ENCODE measurements around the gene SIL1.
"Not testable (repeated sequence)": the region's sequence is repeated elsewhere in the genome, so short reads cannot be mapped to it uniquely, and the experiment has no call there.

SIL1 gene

GRCh38 chr5:139171779-139172404 is 26.3 kb downstream of the SIL1 start:
- no peak for DNase-seq

GRCh38 chr5:139167952-139168720 is 30.0 kb downstream of the SIL1 start:
- no peak for DNase-seq

- no peak for DNase-seq
Measured at GRCh38 chr5:139167533-139167932, 30.6 kb downstream of the SIL1 start.

- DNase-seq, result no peak
Measured at GRCh38 chr5:139167063-139167462, 31.1 kb downstream of the SIL1 start.

- not testable (repeated sequence) for DNase-seq
Measured at GRCh38 chr5:139164897-139165296, 33.3 kb downstream of the SIL1 start.

GRCh38 chr5:139164020-139164419 is 34.1 kb downstream of the SIL1 start:
- DNase-seq, result no peak

- peak; percentile 19 for DNase-seq
Measured at GRCh38 chr5:139162448-139162847, 35.7 kb downstream of the SIL1 start.

GRCh38 chr5:139158791-139159190 is 39.4 kb downstream of the SIL1 start:
- no peak for DNase-seq

GRCh38 chr5:139157556-139157955 is 40.6 kb downstream of the SIL1 start:
- no peak for DNase-seq

- no peak for DNase-seq
Measured at GRCh38 chr5:139156814-139157213, 41.4 kb downstream of the SIL1 start.

GRCh38 chr5:139155333-139155732 is 42.8 kb downstream of the SIL1 start:
- DNase-seq, result no peak

GRCh38 chr5:139151902-139152301 is 46.3 kb downstream of the SIL1 start:
- no peak for DNase-seq

- DNase-seq, result no peak
Measured at GRCh38 chr5:139150367-139150999, 47.7 kb downstream of the SIL1 start.

- DNase-seq, result no peak
Measured at GRCh38 chr5:139149477-139150199, 48.5 kb downstream of the SIL1 start.

GRCh38 chr5:139148986-139149385 is 49.2 kb downstream of the SIL1 start:
- DNase-seq, result no peak

- no peak for DNase-seq
Measured at GRCh38 chr5:139148306-139148705, 49.9 kb downstream of the SIL1 start.

- no peak for DNase-seq
Measured at GRCh38 chr5:139147483-139148087, 50.6 kb downstream of the SIL1 start.

GRCh38 chr5:139146809-139147482 is 51.2 kb downstream of the SIL1 start:
- DNase-seq, result no peak

GRCh38 chr5:139141446-139142204 is 56.5 kb downstream of the SIL1 start:
- DNase-seq, result no peak

GRCh38 chr5:139140591-139141071 is 57.5 kb downstream of the SIL1 start:
- no peak for DNase-seq

GRCh38 chr5:139138809-139139208 is 59.4 kb downstream of the SIL1 start:
- no peak for DNase-seq

Data from NCI-H748 treated with DMSO at 0.1 percent for 48 hours (cell line).